Activated naive CD8-positive, alpha-beta T cell treated with anti-CD3 and anti-CD28 coated beads, Interleukin-2, amount 50 U/mL, for 24 hours (primary cell): ENCODE data around the gene PPP1R26.
A peak's percentile ranks its signal among the peaks of the same experiment; 100 is the strongest.

Experiments
- ATAC-seq: fragments of 150-1000 bp; cut with Tn5 transposase; one replicate; pipeline ENCODE4 v1.10.0; 2021
- DNase-seq: peaks from one replicate; pipeline ENCODE4 v3.0.0; 2021
- H3K27ac Mint-ChIP-seq: one replicate; pipeline ENCODE4 v1.8.0; 2021; ENCODE audit warnings: mild to moderate bottlenecking, mixed read lengths
- H3K27me3 Mint-ChIP-seq: one replicate; pipeline ENCODE4 v1.8.0; 2021; ENCODE audit warnings: mixed read lengths
- H3K36me3 Mint-ChIP-seq: one replicate; pipeline ENCODE4 v1.8.0; 2021; ENCODE audit warnings: low read depth, mixed read lengths
- H3K4me1 Mint-ChIP-seq: one replicate; pipeline ENCODE4 v1.8.0; 2021; ENCODE audit warnings: mixed read lengths
- H3K4me3 Mint-ChIP-seq: one replicate; pipeline ENCODE4 v1.8.0; 2021; ENCODE audit warnings: mild to moderate bottlenecking, moderate library complexity, mixed read lengths
- H3K9me3 Mint-ChIP-seq: one replicate; pipeline ENCODE4 v1.8.0; 2021; ENCODE audit warnings: mixed read lengths

Gene PPP1R26

GRCh38 chr9:135478191-135478590 lies 1.4 kb upstream of the PPP1R26 start:
- Mint-ChIP-seq H3K36me3 (no peaks in the 10 kb centered on the region), H3K27me3 (peaks cover 49% of the 10 kb centered on the region), H3K4me1 (peaks cover 4% of the 10 kb centered on the region), H3K9me3 (no peaks in the 10 kb centered on the region), H3K4me3 (peak overlapping the region; percentile 76), H3K27ac (no peak overlapping the region)
- ATAC-seq = no peak
- no peak for DNase-seq

GRCh38 chr9:135478829-135479468 lies 633 bp upstream of the PPP1R26 start:
- Mint-ChIP-seq H3K27ac (no peak overlapping the region), H3K9me3 (no peaks in the 10 kb centered on the region), H3K4me1 (peaks cover 4% of the 10 kb centered on the region), H3K4me3 (peak overlapping the region; percentile 76), H3K36me3 (no peaks in the 10 kb centered on the region), H3K27me3 (peaks cover 53% of the 10 kb centered on the region)
- DNase-seq (no peak), ATAC-seq (no peak)

GRCh38 chr9:135480071-135480939 lies 723 bp downstream of the PPP1R26 start:
- Mint-ChIP-seq H3K9me3 (no peaks in the 10 kb centered on the region), H3K27me3 (peaks cover 58% of the 10 kb centered on the region), H3K27ac (no peak overlapping the region), H3K4me3 (no peak overlapping the region), H3K36me3 (no peaks in the 10 kb centered on the region), H3K4me1 (peaks cover 4% of the 10 kb centered on the region)
- ATAC-seq (no peak), DNase-seq (no peak)

DNA sequence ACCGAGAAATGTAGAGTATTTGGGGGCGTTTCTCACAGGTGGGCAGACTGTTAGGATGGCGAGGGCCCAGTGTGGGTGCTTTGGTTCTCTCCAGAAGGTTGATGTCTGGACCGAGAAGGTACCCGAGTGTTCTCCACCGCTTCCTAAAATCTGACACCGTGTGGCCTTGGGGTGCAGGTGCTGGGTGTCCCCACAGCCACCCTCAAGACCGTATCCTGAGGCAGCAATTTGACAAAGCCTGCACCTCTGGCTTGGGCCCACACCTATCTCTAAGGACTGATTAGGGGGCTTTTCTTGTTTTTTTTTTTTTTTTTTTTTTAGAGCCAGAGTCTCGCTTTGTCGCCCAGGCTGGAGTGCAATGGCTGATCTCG lies 1.3 kb downstream of the PPP1R26 start:
- peaks cover 4% of the 10 kb centered on the region for H3K4me1 Mint-ChIP-seq
- H3K27me3 Mint-ChIP-seq = peaks cover 53% of the 10 kb centered on the region
- no peak for DNase-seq

GRCh38 chr9:135482015-135482754 lies 2.6 kb downstream of the PPP1R26 start:
- H3K4me3 Mint-ChIP-seq = no peak overlapping the region
- no peaks in the 10 kb centered on the region for H3K36me3 Mint-ChIP-seq
- DNase-seq (no peak), ATAC-seq (no peak)
- H3K4me1 Mint-ChIP-seq = peaks cover 4% of the 10 kb centered on the region
- no peaks in the 10 kb centered on the region for H3K9me3 Mint-ChIP-seq
- no peak overlapping the region for H3K27ac Mint-ChIP-seq
- H3K27me3 Mint-ChIP-seq = peaks cover 47% of the 10 kb centered on the region

More for the DNA sequence above, 1.3 kb downstream of the PPP1R26 start:
- no peaks in the 10 kb centered on the region for H3K36me3 Mint-ChIP-seq
- H3K4me3 Mint-ChIP-seq = peak overlapping the region; percentile 29
- ATAC-seq = no peak
- H3K9me3 Mint-ChIP-seq = no peaks in the 10 kb centered on the region
- no peak overlapping the region for H3K27ac Mint-ChIP-seq

- Mint-ChIP-seq H3K27ac (no peak overlapping the region), H3K4me1 (no peaks in the 10 kb centered on the region), H3K4me3 (no peak overlapping the region), H3K36me3 (no peaks in the 10 kb centered on the region), H3K9me3 (no peaks in the 10 kb centered on the region), H3K27me3 (peaks cover 33% of the 10 kb centered on the region)
- ATAC-seq = no peak
- no peak for DNase-seq
These were observed 5.1 kb downstream of the PPP1R26 start for GRCh38 chr9:135484460-135485277.

DNA sequence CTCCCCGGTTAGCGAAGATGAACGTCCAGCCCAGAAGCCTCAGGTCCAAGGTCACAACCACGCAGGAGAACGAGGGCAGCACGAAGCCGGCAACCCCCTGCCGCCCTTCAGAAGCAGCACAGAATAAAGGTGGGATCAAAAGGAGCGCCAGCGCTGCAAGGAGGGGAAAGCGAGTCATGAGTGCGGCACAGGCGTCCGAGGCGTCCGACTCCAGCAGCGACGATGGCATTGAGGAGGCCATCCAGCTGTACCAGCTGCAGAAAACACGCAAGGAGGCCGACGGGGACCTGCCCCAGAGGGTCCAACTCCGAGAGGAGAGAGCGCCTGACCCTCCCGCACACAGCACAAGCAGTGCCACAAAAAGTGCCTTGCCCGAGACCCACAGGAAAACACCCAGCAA lies 5.8 kb downstream of the PPP1R26 start:
- no peaks in the 10 kb centered on the region for H3K4me1 Mint-ChIP-seq

DNA sequence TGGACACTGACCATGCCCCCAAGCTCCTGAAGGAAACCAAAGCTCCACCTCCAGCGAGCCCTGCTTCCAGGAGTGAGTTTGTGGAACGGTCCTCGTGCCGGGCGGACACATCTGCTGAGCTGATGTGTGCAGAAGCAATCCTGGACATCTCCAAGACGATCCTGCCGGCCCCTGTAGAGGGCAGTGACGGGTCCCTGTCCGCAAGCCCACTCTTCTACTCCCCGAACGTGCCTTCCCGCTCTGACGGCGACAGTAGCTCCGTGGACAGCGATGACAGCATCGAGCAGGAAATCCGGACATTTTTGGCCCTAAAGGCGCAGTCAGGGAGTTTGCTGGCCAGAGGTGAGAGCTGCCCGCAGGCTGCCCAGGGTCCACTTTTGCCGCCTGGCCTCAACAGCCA lies 6.2 kb downstream of the PPP1R26 start:
- Mint-ChIP-seq H3K9me3 (no peaks in the 10 kb centered on the region), H3K27ac (no peak overlapping the region), H3K4me1 (no peaks in the 10 kb centered on the region), H3K36me3 (no peaks in the 10 kb centered on the region), H3K4me3 (no peak overlapping the region), H3K27me3 (peaks cover 32% of the 10 kb centered on the region)
- DNase-seq (no peak), ATAC-seq (no peak)

More for the DNA sequence above, 5.8 kb downstream of the PPP1R26 start:
- Mint-ChIP-seq H3K9me3 (no peaks in the 10 kb centered on the region), H3K4me3 (no peak overlapping the region), H3K36me3 (no peaks in the 10 kb centered on the region), H3K27ac (no peak overlapping the region), H3K27me3 (peaks cover 33% of the 10 kb centered on the region)
- DNase-seq = no peak
- no peak for ATAC-seq

DNA sequence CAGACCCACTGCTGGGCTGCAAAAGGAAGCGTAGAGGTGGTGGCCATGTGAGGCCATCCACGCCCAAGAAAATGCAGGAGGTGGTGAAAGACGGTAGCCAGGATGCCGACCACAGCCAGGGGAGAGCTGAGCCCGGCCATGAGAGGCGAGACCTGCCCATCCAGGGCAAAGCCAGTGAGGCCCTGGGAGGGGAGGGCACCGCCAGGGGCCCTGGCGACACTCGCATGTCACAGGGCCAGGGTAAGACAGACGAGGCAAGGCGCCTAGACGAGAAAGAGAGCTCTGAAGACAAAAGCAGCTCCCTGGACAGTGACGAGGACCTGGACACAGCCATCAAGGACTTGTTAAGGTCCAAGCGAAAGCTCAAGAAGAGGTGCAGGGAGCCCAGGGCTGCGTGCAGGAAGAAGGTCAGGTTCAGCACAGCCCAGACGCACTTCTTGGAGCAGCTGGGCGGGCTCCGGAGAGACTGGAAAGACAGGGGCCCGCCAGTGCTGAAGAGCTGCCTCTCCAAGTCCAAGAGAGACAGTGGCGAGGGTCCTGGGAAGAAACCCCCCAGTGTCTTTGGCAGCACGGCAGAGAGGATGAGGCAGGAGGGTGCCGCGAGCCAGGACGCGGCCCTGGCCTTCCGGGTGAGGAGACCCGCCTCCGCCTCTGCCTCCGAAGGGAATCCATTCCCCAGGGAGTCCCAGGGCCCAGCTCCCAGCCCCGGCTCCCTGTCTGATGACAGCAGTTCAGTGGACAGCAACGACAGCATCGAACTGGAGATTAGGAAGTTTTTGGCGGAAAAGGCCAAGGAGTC lies 6.9 kb downstream of the PPP1R26 start:
- Mint-ChIP-seq H3K9me3 (no peaks in the 10 kb centered on the region), H3K4me3 (no peak overlapping the region), H3K27me3 (peaks cover 28% of the 10 kb centered on the region), H3K27ac (no peak overlapping the region), H3K36me3 (no peaks in the 10 kb centered on the region), H3K4me1 (no peaks in the 10 kb centered on the region)
- no peak for ATAC-seq
- no peak for DNase-seq

DNA sequence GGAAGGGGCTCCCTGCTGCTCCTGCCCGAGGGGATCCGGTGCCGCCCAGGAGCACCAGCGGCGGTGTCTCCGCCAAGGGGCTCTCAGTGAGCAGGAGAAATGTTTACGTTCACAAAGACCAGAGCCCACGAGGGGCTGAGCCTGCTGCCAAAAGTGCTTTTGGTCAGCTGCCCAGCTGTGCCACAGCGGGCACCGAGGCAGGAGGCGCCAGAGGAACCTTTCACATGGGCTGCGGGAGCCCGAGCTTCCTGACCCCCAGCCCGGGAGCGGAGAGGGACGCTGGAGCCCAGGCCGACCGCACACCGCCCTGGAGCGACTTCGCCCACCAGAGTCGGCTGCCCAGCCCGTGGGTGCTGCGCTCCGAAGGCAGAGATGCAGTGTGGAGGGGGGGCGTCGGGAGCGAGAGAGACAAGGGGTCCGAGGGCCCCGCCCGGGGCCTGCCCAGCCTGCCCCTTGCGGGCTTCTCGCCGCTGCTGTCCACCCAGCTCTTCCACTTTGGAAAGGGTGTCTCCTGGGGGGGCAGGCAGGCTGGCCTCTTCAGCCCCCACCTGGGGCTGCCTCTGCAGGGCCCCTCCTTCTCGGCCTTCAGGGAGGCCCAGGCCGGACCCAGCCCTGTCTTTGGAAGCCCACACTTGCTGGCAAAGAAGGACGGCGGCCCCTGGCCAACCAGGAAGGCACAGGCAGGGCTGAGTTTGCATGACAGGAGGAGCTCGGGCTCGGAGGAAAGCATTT lies 7.9 kb downstream of the PPP1R26 start:
- Mint-ChIP-seq H3K4me1 (no peaks in the 10 kb centered on the region), H3K27me3 (peaks cover 19% of the 10 kb centered on the region), H3K4me3 (no peak overlapping the region), H3K27ac (no peak overlapping the region), H3K36me3 (no peaks in the 10 kb centered on the region), H3K9me3 (no peaks in the 10 kb centered on the region)
- DNase-seq (no peak), ATAC-seq (no peak)

DNA sequence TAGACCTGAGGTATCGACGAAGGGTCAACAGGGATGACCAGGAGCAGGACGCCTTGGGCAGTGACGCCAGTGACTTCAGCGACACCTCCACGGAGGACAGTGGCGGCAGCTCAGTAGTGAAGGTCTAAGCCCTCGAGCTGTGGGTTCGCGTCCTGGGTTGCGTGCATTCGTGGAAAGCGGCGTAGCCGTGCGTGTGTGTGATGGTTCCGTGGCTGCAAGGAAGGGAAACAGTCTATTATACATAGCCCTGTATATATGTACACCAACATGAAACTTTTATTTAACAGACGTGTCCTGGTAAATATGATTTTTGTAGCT lies 8.4 kb downstream of the PPP1R26 start:
- DNase-seq = no peak
- Mint-ChIP-seq H3K4me1 (no peaks in the 10 kb centered on the region), H3K27ac (no peak overlapping the region), H3K9me3 (no peaks in the 10 kb centered on the region), H3K27me3 (peaks cover 14% of the 10 kb centered on the region), H3K4me3 (no peak overlapping the region), H3K36me3 (no peaks in the 10 kb centered on the region)
- no peak for ATAC-seq

- ATAC-seq (no peak), DNase-seq (no peak)
- H3K27ac Mint-ChIP-seq = no peak overlapping the region
- H3K36me3 Mint-ChIP-seq = no peaks in the 10 kb centered on the region
- no peak overlapping the region for H3K4me3 Mint-ChIP-seq
- H3K9me3 Mint-ChIP-seq = no peaks in the 10 kb centered on the region
- no peaks in the 10 kb centered on the region for H3K4me1 Mint-ChIP-seq
- peaks cover 9% of the 10 kb centered on the region for H3K27me3 Mint-ChIP-seq
These were observed 8.9 kb downstream of the PPP1R26 start for GRCh38 chr9:135488527-135488926.

DNA sequence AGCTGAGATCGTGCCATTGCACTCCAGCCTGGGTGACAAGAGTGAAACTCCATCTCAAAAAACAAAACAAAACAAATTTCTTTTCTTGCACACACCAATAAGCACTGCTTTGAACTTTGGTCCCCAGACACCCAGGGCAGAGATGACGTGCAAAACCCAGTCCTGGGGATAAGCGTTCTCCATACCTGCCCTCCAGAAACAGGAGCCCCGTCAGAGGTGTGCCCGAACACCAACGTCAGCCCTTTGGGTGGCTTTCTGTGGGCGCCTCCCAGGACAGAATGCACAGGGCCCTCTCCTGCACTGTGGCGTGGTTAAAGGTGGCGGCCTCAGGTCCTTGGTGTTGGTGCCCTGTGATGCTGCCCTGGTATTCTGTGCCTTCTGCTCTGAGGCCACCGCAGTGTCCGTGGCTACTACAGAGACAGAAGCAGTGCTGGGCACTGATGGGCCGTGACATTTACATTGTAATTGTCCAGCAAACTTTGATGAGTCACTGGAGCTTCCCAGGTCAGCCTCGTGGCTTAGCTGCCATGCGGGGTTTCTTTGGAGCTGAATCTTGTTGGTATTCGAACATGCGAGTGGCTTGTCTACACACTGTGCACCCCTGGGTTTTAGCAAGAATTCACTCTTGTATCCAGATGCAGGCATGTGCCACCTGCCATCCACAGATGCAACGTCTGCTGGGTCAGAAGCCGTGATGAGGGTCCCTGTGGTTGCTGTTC lies 9.8 kb downstream of the PPP1R26 start:
- peaks cover 4% of the 10 kb centered on the region for H3K27me3 Mint-ChIP-seq
- no peak overlapping the region for H3K4me3 Mint-ChIP-seq
- ATAC-seq (no peak), DNase-seq (no peak)
- no peaks in the 10 kb centered on the region for H3K36me3 Mint-ChIP-seq
- no peaks in the 10 kb centered on the region for H3K9me3 Mint-ChIP-seq
- no peak overlapping the region for H3K27ac Mint-ChIP-seq
- no peaks in the 10 kb centered on the region for H3K4me1 Mint-ChIP-seq
